MM.1S (cell line): ENCODE data around the gene SLC6A11.

Experiments
- DNase-seq: peaks from one replicate; pipeline ENCODE4 v3.0.0-alpha.2; 2015
- H2AFZ ChIP-seq: fragments of 300-600 bp; sonication (generic); 2 replicates; pipeline ENCODE4 v1.6.0; 2016; ENCODE audit warnings: antibody characterized with exemption, low read length
- H3F3A ChIP-seq: fragments of 300-600 bp; sonication (generic); 2 replicates; pipeline ENCODE4 v1.6.1; 2016; ENCODE audit warnings: mild to moderate bottlenecking, antibody characterized with exemption, low read length, moderate library complexity, mixed read lengths; ENCODE audit not compliant: insufficient read depth
- H3K27ac ChIP-seq: fragments of 300-600 bp; sonication (generic); 2 replicates; pipeline ENCODE4 v1.5.1; 2016; ENCODE audit warnings: mild to moderate bottlenecking, low read length
- H3K27me3 ChIP-seq: fragments of 300-600 bp; sonication (generic); replicated peaks from 2 replicates; pipeline ENCODE4 v1.6.0; 2016; ENCODE audit warnings: low read length; ENCODE audit not compliant: insufficient read depth
- H3K36me3 ChIP-seq: fragments of 300-600 bp; sonication (generic); replicated peaks from 2 replicates; pipeline ENCODE4 v1.6.1; 2016; ENCODE audit warnings: mild to moderate bottlenecking, low read length, mixed read lengths; ENCODE audit not compliant: insufficient read depth
- H3K4me1 ChIP-seq: fragments of 300-600 bp; sonication (generic); 2 replicates; pipeline ENCODE4 v1.6.1; 2016; ENCODE audit warnings: low read length, mixed read lengths
- H3K4me2 ChIP-seq: fragments of 300-600 bp; sonication (generic); 2 replicates; pipeline ENCODE4 v1.6.0; 2016; ENCODE audit warnings: low read depth, low read length
- H3K4me3 ChIP-seq: fragments of 300-600 bp; sonication (generic); 2 replicates; pipeline ENCODE4 v1.5.1; 2016; ENCODE audit warnings: low read length, mixed read lengths
- H3K79me2 ChIP-seq: fragments of 300-600 bp; sonication (generic); 2 replicates; pipeline ENCODE4 v1.6.1; 2016; ENCODE audit warnings: mixed run types, low read length, mixed read lengths
- H3K9ac ChIP-seq: fragments of 300-600 bp; sonication (generic); 2 replicates; pipeline ENCODE4 v1.6.1; 2016; ENCODE audit warnings: low read length, mixed read lengths
- H3K9me2 ChIP-seq: fragments of 300-600 bp; sonication (generic); replicated peaks from 2 replicates; pipeline ENCODE4 v1.6.1; 2016; ENCODE audit warnings: mild to moderate bottlenecking, low read length, mixed read lengths; ENCODE audit not compliant: insufficient read depth
- H3K9me3 ChIP-seq: fragments of 300-600 bp; sonication (generic); replicated peaks from 2 replicates; pipeline ENCODE4 v1.6.1; 2016; ENCODE audit warnings: mild to moderate bottlenecking, low read length, mixed read lengths; ENCODE audit not compliant: insufficient read depth
- H4K20me1 ChIP-seq: fragments of 300-600 bp; sonication (generic); 2 replicates; pipeline ENCODE4 v1.6.1; 2016; ENCODE audit warnings: mild to moderate bottlenecking, low read length, moderate library complexity, mixed read lengths; ENCODE audit not compliant: insufficient read depth
- EZH2 ChIP-seq: fragments of 300-600 bp; sonication (generic); optimal IDR thresholded peaks from 2 replicates; pipeline ENCODE3; 2017; ENCODE audit warnings: low read depth, mild to moderate bottlenecking, antibody characterized with exemption, low read length, mixed read lengths
- EZH2phosphoT487 ChIP-seq: fragments of 300-600 bp; sonication (generic); IDR thresholded peaks from 2 replicates; pipeline ENCODE4 v1.6.1; 2018; ENCODE audit warnings: antibody characterized with exemption, low read length
- TF ChIP-seq, protein P1 (sequence below): fragments of 300-600 bp; sonication (generic); IDR thresholded peaks from 2 replicates; pipeline ENCODE4 v1.5.1; 2016; ENCODE audit warnings: antibody characterized with exemption, low read length, mixed read lengths

SLC6A11 gene

DNA sequence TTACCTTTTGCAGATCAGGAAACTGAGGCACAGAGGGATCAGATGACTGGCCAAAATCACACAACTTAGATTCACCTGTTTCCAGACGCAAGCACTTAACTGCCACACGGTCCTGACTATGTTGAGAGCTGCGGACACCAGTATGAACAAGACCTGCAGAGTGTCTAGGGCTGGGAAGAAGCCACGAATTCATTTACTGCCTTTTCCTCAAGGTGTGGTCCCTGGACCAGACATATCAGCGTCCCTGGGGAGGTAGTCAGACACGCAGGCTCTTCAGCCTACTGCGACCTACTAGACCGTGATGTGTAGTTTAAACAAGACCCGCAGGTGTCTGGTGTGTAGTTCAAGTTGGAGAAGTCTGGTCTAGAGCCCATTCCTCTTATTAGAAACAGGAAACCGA, 541 bp upstream of the SLC6A11 start:
- Histone ChIP-seq H3K9me3 (no peaks in the 10 kb centered on the region), H3K4me3 (no peak overlapping the region), H3K4me2 (no peak overlapping the region), H3F3A (no peaks in the 10 kb centered on the region), H3K9me2 (no peaks in the 10 kb centered on the region), H3K27me3 (peaks cover 6% of the 10 kb centered on the region; the same call in 1 of the 2 replicates), H3K36me3 (no peaks in the 10 kb centered on the region), H3K4me1 (no peaks in the 10 kb centered on the region), H3K27ac (no peak overlapping the region), H4K20me1 (no peaks in the 10 kb centered on the region), H2AFZ (no peak overlapping the region), H3K9ac (no peak overlapping the region), H3K79me2 (no peaks in the 10 kb centered on the region)
- DNase-seq: no peak
- TF ChIP-seq EZH2phosphoT487: no peak
- TF ChIP-seq EZH2: no peak
- TF ChIP-seq, protein P1, sequence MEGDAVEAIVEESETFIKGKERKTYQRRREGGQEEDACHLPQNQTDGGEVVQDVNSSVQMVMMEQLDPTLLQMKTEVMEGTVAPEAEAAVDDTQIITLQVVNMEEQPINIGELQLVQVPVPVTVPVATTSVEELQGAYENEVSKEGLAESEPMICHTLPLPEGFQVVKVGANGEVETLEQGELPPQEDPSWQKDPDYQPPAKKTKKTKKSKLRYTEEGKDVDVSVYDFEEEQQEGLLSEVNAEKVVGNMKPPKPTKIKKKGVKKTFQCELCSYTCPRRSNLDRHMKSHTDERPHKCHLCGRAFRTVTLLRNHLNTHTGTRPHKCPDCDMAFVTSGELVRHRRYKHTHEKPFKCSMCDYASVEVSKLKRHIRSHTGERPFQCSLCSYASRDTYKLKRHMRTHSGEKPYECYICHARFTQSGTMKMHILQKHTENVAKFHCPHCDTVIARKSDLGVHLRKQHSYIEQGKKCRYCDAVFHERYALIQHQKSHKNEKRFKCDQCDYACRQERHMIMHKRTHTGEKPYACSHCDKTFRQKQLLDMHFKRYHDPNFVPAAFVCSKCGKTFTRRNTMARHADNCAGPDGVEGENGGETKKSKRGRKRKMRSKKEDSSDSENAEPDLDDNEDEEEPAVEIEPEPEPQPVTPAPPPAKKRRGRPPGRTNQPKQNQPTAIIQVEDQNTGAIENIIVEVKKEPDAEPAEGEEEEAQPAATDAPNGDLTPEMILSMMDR: no peak

GRCh38 chr3:10816863-10817253, 830 bp downstream of the SLC6A11 start:
- Histone ChIP-seq H3K9me2 (no peaks in the 10 kb centered on the region), H3K4me1 (no peaks in the 10 kb centered on the region), H3F3A (no peaks in the 10 kb centered on the region), H3K9ac (no peak overlapping the region), H3K27me3 (peaks cover 6% of the 10 kb centered on the region; the same call in 1 of the 2 replicates), H3K4me2 (no peak overlapping the region), H3K79me2 (no peaks in the 10 kb centered on the region), H3K9me3 (no peaks in the 10 kb centered on the region), H3K27ac (no peak overlapping the region), H2AFZ (no peak overlapping the region), H4K20me1 (no peaks in the 10 kb centered on the region), H3K4me3 (no peak overlapping the region), H3K36me3 (no peaks in the 10 kb centered on the region)
- TF ChIP-seq, protein P1: no peak
- TF ChIP-seq EZH2: no peak
- no peak for TF ChIP-seq EZH2phosphoT487
- DNase-seq: no peak

DNA sequence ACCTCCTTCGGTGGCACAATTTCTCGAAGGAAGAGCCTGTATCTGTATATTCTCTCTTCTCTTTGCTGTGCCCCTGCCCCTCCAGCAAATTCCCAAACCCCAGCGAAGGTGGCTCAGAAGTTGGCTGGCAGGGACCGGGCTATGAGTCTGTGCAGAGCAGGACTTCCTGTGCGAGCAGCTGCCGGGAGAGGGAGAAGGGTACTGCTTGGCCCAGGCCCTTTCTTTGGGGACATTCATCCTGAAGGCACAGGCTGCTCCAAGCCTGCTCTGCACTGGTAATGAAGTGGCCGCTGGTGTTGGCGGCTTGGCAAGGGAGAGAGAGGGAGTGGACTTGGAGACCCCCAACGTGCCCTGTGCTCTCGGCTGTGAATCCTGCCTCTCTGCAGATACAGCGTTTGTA, 1.5 kb downstream of the SLC6A11 start:
- no peaks in the 10 kb centered on the region for H3K4me1 ChIP-seq
- no peak overlapping the region for H3K4me2 ChIP-seq
- H3K27ac ChIP-seq: no peak overlapping the region
- no peak overlapping the region for H3K9ac ChIP-seq
- no peak overlapping the region for H2AFZ ChIP-seq
- TF ChIP-seq EZH2 (no peak), EZH2phosphoT487 (no peak)
- TF ChIP-seq, protein P1: no peak
- H3K9me3 ChIP-seq: no peaks in the 10 kb centered on the region
- H3K36me3 ChIP-seq: no peaks in the 10 kb centered on the region
- H3K9me2 ChIP-seq: no peaks in the 10 kb centered on the region
- H3K4me3 ChIP-seq: no peak overlapping the region
- no peak for DNase-seq
- no peaks in the 10 kb centered on the region for H4K20me1 ChIP-seq
- no peaks in the 10 kb centered on the region for H3F3A ChIP-seq
- H3K27me3 ChIP-seq: peaks cover 6% of the 10 kb centered on the region; the same call in 1 of the 2 replicates
- H3K79me2 ChIP-seq: no peaks in the 10 kb centered on the region
